Measurements from ENCODE around the gene LTC4S. TPM values are rescaled to one million over a fixed set of nuclear protein-coding genes. Genes with fewer than 3 reads are reported as not detected.
"Not testable (repeated sequence)": the region's sequence is repeated elsewhere in the genome, so short reads cannot be mapped to it uniquely, and the experiment has no call there.

The LTC4S gene
- total and polyA plus RNA-seq, 2 donors (not counting 3 experiments of a cell fraction or from before 2014, with no cell fraction given): 0.95 to 6.3 TPM

DNA sequence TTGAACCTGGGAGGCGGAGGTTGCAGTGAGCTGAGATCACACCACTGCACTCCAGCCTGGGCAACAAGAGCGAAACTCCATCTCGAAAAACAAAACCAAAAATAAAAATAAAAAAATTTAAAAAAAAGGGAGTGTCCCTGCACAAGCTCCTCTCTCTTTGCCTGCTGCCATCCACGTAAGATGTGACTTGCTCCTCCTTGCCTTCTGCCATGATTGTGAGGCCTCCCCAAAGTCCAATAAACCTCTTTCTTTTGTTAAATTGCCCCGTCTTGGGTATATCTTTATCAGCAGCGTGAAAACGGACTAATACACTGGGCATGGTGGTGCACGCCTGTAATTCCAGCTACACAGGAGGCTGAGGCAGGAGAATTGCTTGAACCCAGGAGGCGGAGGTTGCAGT is 4.5 kb upstream of the LTC4S start:
- H3K36me3 ChIP-seq (ENCODE audit: control insufficient read depth in 2 of 2, extremely low read depth in 1 of 2, insufficient read depth in 2 of 2, low read length in 2 of 2); H3K9me3 ChIP-seq (replicated peaks; ENCODE audit: control insufficient read depth, insufficient read depth, low read length); H3K4me2 ChIP-seq (ENCODE audit: insufficient read depth, low read length); BruUV-seq (replicated peaks); dilution Hi-C loops (cut with MboI; ENCODE audit: extremely low pct_ligation_motif_present, low sequenced_read_pairs); FAIRE-seq; H3K4me1 ChIP-seq (ENCODE audit: control insufficient read depth, extremely low read depth, insufficient read depth, low read length); H3K27ac ChIP-seq (ENCODE audit: insufficient read depth, low read depth, low read length); H3K4me3 ChIP-seq (replicated peaks in 1 of 3; ENCODE audit: insufficient read depth in 1 of 3, low read depth in 1 of 3, low read length in 3 of 3); H2AFZ ChIP-seq (ENCODE audit: low read depth, low read length); H3K9ac ChIP-seq (replicated peaks; ENCODE audit: extremely low read depth, insufficient read depth, low read length); H3K79me2 ChIP-seq (ENCODE audit: control insufficient read depth, insufficient read depth, low read length); H3K9me1 ChIP-seq (replicated peaks; ENCODE audit: control insufficient read depth, extremely low read depth, insufficient read depth, low read length); intact Hi-C loops (cut with micrococcal nuclease); H3K27me3 ChIP-seq (ENCODE audit: control insufficient read depth in 2 of 2, insufficient read depth in 2 of 2, low read length in 2 of 2); DNase-seq (ENCODE audit: low read depth, low spot score); H4K20me1 ChIP-seq (replicated peaks; ENCODE audit: control insufficient read depth, extremely low read depth, insufficient read depth, low read length); POLR2A ChIA-PET: not testable (repeated sequence)
- CTCF ChIA-PET: interaction anchor here (0.7 to 1.3 kb wide), 2 partner anchors 9 to 12 kb away, joined by 3 read pairs; no protein-coding TSS in a partner anchor

DNA sequence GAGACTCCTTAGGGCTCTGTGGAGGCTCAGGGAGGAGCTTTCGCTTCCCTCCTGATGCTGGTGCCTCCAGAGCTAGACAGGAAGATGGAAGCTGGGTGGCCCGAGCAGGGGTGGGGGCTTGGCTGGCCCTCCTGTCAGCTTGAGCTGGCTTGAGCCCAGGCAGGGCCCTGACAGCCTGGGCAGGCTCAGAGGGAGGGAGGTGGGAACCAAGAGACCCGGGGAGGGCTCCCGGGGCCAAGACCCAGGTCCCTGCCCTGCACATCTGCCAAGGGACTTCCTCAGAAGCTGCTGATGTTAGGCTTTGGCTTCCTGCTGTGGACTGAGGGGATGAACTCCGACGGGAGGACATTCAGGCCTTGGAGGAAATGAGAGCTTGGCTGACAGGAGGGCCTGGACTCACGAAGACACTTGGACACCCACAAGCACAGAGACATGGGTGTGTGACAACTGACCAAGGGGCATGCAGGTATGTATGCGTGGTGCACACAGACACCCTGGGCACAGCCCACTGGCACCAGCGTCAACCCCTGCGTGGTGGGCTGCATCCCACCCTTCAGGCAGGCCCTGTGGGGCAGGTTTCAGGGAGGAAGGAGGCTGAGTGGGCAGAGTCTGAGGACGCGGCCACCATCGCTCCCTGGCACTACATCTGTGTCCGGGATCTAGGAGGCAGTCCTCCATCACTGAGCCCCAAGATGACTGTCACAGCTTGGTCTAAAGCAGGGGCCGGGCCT is 1.7 kb upstream of the LTC4S start:
- Histone ChIP-seq H3K4me2 (ENCODE audit: insufficient read depth, low read length) (no peak overlapping the region), H3K4me3 (replicated peaks in 1 of 3; ENCODE audit: insufficient read depth in 1 of 3, low read depth in 1 of 3, low read length in 3 of 3) (no peak overlapping the region), H3K9me3 (replicated peaks; ENCODE audit: control insufficient read depth, insufficient read depth, low read length) (no peaks in the 10 kb centered on the region), H3K4me1 (ENCODE audit: control insufficient read depth, extremely low read depth, insufficient read depth, low read length) (peaks cover 10% of the 10 kb centered on the region), H4K20me1 (replicated peaks; ENCODE audit: control insufficient read depth, extremely low read depth, insufficient read depth, low read length) (no peaks in the 10 kb centered on the region), H3K27me3 (ENCODE audit: control insufficient read depth in 2 of 2, insufficient read depth in 2 of 2, low read length in 2 of 2) (no peaks in the 10 kb centered on the region), H3K27ac (ENCODE audit: insufficient read depth, low read depth, low read length) (no peak overlapping the region), H3K9ac (replicated peaks; ENCODE audit: extremely low read depth, insufficient read depth, low read length) (no peak overlapping the region), H3K9me1 (replicated peaks; ENCODE audit: control insufficient read depth, extremely low read depth, insufficient read depth, low read length) (no peaks in the 10 kb centered on the region), H2AFZ (ENCODE audit: low read depth, low read length) (no peak overlapping the region), H3K36me3 (ENCODE audit: control insufficient read depth in 2 of 2, extremely low read depth in 1 of 2, insufficient read depth in 2 of 2, low read length in 2 of 2) (no peaks in the 10 kb centered on the region), H3K79me2 (ENCODE audit: control insufficient read depth, insufficient read depth, low read length) (no peaks in the 10 kb centered on the region)
- dilution Hi-C loops (cut with MboI; ENCODE audit: extremely low pct_ligation_motif_present, low sequenced_read_pairs): no loop called here
- no TSS peak for BruUV-seq (replicated peaks)
- ChIA-PET CTCF (interaction anchor here (1.6 to 8.8 kb wide), 2 partner anchors 14 to 29 kb away, joined by 6 to 103 read pairs; no protein-coding TSS in a partner anchor), POLR2A (no interaction called here)
- FAIRE-seq (no peak), DNase-seq (ENCODE audit: low read depth, low spot score) (no peak)
- no peak for TF ChIP-seq GATA2 (IDR thresholded peaks at IDR 0.05; ENCODE audit: insufficient read depth, insufficient read length, low read depth, low read length)
- TF ChIP-seq POLR2A (IDR thresholded peaks at IDR 0.05; ENCODE audit: low read depth, low read length): no peak
- TF ChIP-seq, protein P1, sequence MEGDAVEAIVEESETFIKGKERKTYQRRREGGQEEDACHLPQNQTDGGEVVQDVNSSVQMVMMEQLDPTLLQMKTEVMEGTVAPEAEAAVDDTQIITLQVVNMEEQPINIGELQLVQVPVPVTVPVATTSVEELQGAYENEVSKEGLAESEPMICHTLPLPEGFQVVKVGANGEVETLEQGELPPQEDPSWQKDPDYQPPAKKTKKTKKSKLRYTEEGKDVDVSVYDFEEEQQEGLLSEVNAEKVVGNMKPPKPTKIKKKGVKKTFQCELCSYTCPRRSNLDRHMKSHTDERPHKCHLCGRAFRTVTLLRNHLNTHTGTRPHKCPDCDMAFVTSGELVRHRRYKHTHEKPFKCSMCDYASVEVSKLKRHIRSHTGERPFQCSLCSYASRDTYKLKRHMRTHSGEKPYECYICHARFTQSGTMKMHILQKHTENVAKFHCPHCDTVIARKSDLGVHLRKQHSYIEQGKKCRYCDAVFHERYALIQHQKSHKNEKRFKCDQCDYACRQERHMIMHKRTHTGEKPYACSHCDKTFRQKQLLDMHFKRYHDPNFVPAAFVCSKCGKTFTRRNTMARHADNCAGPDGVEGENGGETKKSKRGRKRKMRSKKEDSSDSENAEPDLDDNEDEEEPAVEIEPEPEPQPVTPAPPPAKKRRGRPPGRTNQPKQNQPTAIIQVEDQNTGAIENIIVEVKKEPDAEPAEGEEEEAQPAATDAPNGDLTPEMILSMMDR (IDR thresholded peaks at IDR 0.05; ENCODE audit: extremely low read depth in 1 of 2, insufficient read depth in 1 of 2, low read depth in 1 of 2, low read length in 2 of 2): no peak
- no peak for TF ChIP-seq EZH2 (IDR thresholded peaks at IDR 0.05; ENCODE audit: borderline replicate concordance, low read depth, low read length, severe bottlenecking)
- no peak for TF ChIP-seq FOS (IDR thresholded peaks at IDR 0.05; ENCODE audit: borderline replicate concordance, insufficient read depth, low read length)
- TF ChIP-seq JUN (IDR thresholded peaks at IDR 0.05; ENCODE audit: borderline replicate concordance, insufficient read depth, insufficient read length, low read depth): no peak
- no peak for TF ChIP-seq POLR2AphosphoS5 (IDR thresholded peaks at IDR 0.05; ENCODE audit: insufficient read depth, low read depth, low read length)
- intact Hi-C loops (cut with micrococcal nuclease): loop anchor here (10.0 kb wide), 1 partner anchor 127 kb away; no protein-coding TSS in a partner anchor

Measured in endothelial cell of umbilical vein (primary cell).